HG03025 (cell line): ENCODE measurements around the gene TFAM.

Source experiments
- ATAC-seq: cut with Tn5 transposase; IDR thresholded peaks from one replicate; pipeline ENCODE4 v1.9.1; 2021; ENCODE audit warnings: mild to moderate bottlenecking, moderate library complexity; ENCODE audit not compliant: unreplicated experiment, low FRiP score

The TFAM gene

DNA sequence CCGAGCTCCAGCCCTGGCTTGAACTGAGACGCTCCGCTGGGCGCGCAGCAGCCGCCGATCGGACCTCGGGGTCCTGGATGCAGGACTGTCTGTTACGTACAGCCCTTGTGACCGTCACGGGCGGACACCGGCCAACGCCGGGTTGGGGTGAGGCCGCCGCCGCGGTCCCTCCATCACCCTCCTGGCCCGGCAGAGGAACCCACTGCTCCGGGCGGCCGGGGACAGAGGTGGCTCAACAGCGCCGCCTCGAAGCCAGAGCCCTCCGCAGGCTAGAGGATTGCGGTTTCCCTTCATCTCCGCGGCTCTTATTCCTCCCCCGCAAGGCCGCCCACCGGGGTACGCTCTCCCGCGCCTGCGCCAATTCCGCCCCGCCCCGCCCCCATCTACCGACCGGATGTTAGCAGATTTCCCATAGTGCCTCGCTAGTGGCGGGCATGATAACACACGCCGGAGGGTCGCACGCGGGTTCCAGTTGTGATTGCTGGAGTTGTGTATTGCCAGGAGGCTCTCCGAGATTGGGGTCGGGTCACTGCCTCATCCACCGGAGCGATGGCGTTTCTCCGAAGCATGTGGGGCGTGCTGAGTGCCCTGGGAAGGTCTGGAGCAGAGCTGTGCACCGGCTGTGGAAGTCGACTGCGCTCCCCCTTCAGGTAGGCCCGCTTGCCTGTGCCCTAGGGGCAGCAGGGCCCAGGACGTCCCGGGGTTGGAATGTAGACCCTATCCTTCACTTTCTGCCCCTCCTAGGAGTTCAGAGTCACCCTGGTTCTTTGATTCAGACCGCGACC, at the start of gene TFAM:
Gene TFAM, plus strand, starts transcription at position 412 of the 785 bp plus-strand sequence. Its CDS starts 138 bp downstream, at position 550.
- peak; percentile 94 for ATAC-seq

DNA sequence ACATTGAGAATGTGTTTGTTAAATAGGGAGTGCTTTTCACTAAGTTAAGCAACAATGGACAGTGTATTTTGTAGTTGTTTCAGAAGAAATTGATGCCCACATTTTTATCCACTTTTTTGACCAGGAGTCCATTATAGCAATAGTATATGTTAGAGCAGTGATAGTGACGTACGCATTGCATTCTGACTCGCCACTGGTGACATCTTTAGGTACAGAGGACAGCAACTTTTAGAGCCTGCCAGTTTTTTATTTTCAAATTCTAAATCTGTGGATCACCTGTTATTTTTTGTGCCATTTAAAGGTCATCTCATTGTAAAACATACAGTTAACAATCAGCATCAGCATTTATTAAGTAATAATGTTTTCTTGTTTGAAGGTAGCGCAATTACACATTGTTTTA, 49.0 kb upstream of the TFAM start:
- ATAC-seq, result no peak

DNA sequence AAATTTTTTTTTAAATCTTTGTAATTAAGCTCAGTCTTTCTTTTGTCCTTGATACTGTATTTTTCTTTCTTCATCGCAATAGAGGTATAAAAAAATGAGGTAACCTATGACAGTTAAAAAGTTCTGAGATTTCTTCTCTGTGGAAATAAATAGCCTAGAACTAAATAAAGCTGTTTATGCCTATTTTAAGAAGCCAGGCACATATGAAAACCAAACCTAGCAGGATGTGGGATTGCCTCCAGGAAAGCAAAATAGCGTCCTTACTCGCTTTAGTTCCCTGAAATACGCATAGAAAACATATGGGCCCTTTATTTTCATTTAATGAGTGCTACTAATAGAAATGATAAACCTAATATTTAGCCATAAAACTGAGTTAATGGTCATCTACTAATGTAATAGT, 43.8 kb upstream of the TFAM start:
- no peak for ATAC-seq

DNA sequence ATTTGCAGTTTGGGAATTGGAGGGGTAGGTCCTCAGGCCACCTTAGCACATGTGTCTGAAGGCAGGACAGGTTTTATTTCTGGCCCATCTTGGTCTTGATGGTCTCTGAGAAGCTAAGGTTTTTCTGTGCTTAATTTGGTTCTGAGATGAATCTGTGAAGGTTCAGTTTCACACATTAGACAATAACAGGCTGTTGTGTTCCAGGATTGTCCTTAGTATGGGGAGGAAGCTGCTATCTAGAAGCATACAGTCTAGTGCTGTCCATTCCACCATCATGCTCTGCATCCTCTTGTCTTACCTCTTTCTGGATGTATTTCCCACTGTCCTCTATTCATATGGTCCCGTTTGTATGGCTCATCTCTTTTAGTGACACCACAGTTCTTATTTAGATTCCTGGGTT, 43.3 kb upstream of the TFAM start:
- ATAC-seq, result peak; percentile 47

DNA sequence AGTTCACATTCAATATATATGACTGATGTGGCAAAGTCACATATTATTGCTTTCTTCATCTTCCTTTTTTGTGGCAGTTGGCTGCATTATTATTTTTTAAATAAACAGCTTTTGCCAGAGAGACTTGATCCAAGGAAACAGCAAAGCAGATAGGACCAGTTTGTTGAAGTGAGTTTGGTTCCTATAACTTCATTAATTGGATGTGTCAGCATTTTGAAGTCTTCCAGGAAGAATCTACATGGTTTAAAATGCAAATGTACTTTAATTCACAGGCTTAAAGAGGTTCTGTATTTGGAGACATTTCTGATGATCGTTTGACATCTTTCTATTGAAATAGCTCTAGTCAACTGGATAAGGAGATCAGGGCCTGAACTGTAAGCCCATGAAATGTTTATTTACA, 37.2 kb upstream of the TFAM start:
- no peak for ATAC-seq

DNA sequence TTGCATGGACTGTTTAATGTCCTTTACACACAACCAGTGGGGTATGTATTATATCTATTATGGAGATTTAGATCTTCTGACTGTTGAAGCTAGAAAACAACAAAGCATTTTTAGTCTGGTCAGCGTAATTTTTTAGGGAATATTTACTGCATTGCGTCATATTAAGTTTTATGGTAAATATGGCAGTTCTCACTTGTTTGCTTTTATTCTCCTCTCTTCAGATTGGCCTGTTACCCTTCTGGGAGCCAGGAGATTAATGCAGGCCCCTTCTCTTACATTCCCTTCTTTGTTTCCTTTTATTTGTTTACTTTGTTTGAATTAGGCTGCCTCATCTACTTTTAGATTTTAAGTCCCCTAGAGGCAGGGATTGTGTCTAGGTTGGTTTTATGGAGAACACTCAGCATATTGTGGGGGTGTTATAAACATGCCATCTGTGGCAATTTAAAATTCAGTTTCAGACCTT, 36.6 kb upstream of the TFAM start:
- ATAC-seq, result no peak

DNA sequence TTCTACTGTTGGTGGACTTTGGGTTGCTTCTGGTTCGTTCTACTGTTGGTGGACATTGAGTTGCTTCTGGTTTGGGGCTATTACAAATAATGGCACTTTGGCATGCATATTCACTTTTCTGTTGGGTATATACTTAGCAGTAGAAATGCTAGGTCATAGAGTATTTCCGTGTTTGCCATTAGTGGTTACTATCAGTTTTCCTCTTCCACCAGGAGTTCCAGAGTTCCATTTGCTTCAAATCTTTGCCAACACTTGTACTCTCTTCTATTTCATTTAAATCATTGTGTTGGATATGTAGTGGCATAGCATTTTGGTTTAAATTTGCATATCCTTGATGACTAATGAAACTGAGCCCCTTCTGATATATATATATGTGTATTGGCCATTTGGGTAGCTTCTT, 35.2 kb upstream of the TFAM start:
- no peak for ATAC-seq

DNA sequence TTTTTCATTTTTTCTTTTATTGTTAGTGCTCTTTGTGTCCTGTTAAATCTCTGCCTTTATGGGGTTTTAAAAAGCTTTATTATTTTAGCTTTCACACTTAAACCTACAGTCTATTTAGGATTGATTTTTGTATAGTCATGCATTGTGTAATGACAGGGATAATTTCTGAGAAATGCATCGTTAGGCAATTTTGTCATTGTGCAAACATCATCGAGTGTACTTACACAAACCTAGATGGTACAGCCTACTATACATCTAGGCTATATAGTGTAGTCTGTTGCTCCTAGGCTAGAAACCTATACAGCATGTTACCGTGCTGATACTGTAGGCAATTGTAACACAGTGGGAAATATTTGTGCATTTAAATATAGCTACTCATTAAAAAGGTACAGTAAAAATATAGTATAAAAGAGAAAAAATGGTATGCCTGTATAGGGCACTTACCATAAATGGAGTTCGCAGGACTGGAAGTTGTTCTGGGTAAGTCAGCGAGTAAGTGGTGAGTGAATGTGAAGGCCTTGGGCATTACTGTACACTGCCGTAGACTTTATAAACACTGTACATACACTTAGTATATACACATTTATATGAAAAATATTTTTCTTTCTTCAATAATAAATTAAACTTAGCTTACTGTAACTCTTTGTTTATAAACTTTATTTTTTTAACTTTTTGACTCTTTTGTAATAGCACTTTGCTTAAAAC, 34.4 kb upstream of the TFAM start:
- no peak for ATAC-seq

DNA sequence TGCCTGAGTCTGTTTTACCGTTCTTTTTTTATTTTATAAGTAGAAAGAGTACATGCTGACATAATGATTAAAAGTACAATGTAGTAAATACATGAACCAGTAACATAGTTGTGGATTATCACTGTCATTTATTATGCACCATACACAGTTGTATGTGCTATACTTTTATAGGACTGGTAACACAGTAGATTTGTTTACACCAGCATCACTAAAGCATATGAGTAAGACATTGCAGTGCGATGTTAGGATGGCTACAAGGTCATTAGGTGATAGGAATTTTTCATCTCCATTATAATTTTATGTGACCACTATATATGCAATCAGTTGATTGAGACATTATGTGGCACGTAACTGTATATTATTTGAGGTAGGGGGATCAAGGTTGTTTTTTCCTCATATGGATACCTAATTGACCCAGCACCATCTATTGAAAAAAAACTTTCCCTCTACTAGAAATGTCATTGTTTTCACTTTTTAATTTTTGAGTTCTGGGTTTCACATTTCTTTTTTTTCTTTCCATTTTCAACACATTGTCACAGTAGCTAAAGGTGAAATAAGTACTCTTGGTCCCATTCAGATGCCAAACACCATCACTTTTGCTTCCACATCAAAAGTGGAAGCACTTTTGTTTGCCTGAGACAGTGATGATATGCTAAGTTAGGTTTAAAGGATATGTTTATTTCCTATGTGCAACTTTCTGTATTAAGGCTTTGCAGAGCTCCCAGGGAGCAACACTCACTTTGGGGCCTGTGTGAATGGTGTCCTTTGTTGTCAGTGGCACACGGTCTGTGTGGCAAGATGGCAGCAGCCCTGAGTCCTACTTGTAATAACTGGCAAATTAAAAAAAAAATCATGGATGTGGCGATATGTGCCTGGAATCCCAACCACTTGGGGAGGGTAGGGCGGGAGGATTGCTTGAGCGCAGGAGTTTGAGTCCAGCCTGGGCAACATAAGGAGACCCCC, 33.3 kb upstream of the TFAM start:
- no peak for ATAC-seq

DNA sequence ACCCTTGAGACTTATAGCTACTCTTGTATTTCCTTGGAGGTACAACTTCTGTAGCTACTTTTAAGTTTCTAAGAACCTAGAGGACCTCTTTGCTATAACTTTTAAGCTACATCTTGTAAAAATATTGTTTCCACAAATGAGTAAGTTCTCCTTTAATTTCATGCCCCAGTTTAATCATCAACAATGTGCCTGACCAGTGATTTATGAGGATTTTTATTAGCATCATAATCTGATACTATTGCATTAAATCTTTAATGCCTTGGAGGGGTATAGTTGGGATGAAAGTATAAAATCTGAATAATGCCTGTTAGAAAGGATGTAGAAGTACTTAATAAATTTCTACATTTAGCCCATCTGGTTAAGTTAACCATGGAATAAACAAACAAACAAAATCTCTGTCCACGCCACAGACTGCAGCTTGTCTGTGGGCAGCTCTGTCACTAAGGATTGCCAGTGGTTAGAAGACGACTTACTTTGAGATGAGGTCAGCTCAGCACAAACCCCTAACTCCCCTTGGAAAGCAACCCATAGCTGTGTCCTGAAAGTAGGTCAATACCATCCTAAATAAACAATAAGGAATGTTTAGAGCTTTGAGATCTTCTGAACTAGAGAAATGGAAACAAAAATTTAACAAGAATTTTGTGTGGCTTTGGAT, 32.1 kb upstream of the TFAM start:
- ATAC-seq, result no peak

DNA sequence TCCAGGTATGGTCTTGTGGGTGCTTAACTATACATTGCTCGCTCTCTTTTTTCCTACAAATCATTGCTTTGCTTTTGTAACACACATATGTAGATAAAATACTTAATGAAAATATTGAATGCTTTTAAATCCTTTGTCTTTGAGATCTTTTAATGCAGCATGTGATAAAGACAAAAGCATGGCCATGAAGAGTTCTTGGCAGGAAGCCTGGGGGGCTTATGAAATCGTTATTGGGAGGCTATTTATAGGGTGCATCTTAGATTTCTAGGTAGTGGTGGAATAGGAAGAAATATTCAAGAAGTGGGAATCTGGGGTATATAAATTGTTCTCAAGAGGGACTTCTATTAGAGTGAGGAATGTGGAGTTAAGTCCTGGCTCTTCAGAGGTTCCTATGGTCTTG, 28.5 kb upstream of the TFAM start:
- no peak for ATAC-seq

DNA sequence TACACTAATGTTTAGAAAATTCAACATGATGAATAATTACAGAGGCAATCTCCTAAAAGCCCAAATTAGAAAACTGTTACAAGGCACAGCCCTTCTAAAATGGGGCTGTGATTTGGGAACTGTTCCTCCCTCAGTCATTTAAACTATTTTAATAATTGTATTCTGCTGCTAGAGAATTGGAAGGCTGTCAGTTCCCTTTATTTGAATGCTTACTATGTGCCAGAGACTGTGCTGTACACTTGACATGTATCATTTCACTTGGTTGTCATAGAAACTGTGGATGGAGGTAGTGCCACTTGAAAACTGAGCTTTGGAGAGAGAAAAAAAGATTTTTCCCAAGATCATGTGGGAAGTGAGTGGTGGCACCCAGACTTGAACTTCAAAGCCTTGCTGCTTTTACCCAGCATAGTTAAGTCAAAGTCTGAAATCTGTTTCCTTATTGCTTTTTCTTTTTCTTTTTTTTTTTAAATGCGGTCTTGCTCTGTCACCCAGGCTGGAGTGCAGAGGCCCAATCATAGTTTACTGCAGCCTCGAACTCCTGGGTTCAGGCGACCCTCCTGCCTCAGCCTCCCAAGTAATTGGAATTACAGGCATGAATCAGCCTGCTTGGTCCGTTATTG, 26.8 kb upstream of the TFAM start:
- no peak for ATAC-seq

DNA sequence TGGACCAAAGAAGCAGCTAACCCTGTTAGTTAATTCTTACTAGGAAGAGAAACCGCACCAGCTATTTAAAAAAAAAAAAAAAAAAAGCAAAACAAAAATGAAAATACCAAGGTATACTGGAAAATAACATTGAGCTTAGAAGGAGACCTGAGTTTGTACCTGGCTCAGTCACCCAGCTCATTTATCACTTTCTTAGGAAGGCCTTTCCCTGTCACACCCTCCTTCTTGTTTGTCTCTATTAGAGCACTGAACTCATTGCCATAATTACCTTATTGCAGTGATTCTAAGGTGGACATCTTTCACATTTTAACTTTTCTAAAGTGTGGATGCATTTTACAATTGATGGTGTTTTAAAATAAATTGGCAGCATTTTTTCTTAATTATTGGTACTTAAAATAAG, 26.3 kb upstream of the TFAM start:
- ATAC-seq, result no peak

DNA sequence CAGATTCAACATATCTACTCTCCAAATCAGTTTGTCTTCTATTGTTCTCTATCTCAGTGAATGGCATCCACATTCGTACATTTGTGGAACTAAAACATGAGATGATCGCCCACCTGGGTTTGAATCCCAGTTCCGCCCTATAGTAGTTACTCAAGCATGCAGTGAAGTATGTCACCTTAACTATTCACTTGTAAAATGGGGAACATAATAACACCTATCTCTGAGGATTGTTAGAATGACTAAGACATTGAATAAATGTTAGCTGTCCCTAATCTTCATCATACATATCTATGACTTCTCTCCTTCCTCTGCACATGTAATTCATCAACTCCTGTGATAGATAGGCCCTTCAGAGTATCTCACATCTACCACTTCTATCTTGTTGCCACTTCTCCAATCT, 25.7 kb upstream of the TFAM start:
- no peak for ATAC-seq

DNA sequence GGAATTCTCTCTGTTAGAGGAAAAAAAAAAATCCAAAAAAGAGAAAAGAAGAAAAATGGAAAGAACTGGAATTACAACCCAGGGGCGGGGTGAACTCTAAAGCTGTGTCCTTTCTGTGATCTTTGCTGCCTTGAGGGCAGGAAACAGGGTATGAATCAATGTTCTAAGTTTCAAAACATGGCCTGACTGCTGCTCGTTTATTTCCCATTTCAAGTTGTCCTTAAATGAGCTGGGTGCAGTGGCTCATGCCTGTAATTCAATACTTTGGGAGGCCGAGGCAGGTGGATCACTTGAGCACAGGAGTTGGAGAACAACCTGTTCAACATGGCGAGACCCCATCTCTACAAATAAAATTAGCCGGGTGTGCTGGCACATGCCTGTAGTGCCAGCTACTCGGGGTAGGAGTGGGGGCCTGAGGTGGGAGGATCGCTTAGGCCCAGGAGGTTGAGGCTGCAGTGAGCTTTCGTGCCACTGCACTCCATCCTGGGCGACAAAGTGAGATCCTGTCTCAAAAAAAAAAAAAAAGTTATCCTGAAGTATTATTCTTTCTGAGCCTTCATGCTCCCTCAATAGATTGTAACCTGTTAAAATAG, 24.7 kb upstream of the TFAM start:
- no peak for ATAC-seq

DNA sequence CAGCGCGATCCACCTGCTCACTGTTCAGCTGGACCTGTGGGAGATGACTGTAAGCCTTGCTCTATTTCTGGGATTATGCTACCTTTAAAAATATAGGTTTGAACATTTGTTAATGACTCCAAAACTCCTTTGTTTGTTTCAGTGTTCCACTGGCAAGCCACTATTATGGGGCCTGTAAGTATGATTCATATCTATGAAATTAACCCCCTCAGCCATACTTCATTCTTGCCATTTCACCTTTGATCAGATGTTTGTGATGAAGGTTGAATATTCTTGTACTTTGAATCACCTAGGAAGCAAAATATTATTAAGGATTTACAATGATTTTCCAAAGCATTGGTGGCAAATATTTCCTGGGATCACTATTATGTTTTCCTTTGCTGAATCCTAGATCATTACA, 23.9 kb upstream of the TFAM start:
- ATAC-seq, result no peak

DNA sequence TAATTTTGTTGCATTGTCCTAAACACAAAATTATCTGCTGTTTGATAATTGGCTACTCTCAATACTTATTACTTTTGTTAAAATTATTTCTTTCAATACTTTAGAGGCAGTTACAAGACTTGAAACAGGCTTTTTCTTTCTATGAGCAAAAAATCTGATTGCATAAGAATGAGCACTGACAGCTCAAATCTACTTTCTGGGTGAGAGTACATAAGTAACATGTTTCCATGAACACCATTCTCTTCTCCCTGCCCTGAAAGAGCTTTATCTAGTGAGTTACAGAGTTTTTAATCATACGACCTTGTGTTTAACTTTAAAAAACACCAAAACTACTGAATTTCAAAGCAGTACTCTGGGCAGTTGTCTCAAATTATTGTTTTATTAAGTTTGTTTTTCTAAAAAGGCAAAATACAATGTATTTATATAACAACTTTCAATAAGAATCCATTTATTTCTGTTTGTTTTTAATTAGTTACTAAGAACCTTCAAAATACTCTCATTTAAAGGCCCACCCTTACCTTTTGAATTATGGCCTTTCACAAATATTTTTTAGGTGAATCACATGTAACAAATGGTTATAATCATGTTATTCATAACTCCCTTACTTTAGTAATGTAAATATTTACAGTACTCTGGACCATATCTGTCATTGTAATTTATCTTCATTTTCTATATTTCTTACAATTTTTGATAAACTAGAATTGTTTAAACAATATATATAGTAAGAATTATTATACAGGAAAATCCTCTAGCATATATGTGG, 23.0 kb upstream of the TFAM start:
- ATAC-seq, result no peak

DNA sequence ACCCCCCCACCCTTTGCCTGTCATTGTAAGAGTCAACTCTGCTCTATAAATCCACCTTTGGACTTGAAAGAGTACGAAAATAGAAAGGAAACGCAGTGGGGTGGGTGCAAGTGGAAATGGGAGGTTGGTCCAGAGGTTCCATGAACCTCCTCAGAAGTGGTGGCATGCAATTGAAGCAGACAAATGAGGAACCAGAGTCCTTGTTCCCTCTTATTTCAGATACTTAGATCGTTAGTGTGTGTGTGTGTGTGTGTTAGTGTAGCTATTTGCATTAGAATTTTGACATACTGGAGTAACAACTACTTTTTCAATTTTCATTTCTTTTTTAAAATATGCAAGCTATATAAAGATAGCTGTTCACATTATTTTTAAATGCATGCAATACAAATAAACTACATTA, 18.1 kb upstream of the TFAM start:
- ATAC-seq, result no peak

DNA sequence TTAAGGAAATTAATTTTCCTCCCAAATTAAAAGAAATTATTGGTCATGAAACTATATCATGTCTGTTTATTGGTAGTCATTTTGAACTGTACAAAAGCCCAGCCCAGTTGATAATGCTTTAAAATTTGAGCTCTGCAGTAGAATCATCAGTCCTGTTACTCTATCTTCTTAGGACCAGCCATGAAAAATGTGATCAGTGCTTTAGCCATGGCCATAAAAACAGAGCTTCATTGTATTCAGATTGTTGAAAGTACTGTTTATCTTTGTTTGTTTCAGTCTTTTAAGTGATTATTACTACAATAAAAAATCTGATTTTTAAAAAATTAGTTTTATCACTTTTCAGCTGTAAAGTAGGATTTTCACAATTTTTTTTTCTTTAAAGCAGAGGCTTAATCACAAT, 13.7 kb upstream of the TFAM start:
- ATAC-seq, result no peak
